ENCODE data around the gene SRPK2. TPM values are rescaled to one million over a fixed set of nuclear protein-coding genes. Genes with fewer than 3 reads are reported as not detected.

The SRPK2 gene
- polyA plus RNA-seq, 1 donor from 2014 or later: 118 TPM

DNA sequence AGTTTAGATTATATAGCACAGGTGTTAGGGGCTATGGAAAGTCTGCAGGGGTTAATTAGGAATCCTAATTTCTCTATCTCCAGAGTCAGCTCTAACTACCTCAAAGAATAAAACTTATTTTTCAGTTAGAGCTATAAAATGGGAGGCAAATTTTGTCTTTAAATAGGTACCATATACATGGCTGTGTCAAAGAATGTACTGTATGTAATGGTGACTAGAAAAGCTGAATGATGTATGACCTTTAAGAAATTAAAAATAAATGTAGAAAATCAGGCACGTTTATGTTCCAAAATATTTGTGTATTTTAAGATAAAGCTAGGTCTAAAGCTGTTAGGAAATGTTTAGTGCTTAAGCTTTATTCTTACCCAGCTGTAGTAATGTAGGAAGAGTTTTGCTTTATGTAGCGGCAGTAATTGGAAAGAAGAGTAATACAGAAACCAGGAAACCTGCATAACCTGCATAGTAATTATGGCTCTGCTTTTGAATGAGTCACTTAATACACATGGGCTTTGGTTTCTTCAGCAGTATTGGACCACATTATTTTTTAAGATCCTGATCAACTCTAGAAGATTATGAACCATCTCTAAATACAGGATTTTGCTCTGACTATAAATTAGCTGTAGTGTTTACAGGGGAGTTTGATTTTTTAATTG lies 289.7 kb downstream of the SRPK2 start:
- H3K9me2 ChIP-seq (ENCODE audit: insufficient read depth, low read length): no peaks in the 10 kb centered on the region
- no peak overlapping the region for H3K27ac ChIP-seq (ENCODE audit: low read length)
- no peaks in the 10 kb centered on the region for H3K9me3 ChIP-seq (ENCODE audit: low read length)
- no peaks in the 10 kb centered on the region for H3F3A ChIP-seq (ENCODE audit: insufficient read depth, low read length, poor library complexity, severe bottlenecking)
- no peaks in the 10 kb centered on the region for H3K79me2 ChIP-seq (replicated peaks; ENCODE audit: insufficient read depth, low read length)
- H2AFZ ChIP-seq (ENCODE audit: low read depth, low read length): no peak overlapping the region
- H3K36me3 ChIP-seq (ENCODE audit: insufficient read depth, low read length): peaks cover 4% of the 10 kb centered on the region
- H4K20me1 ChIP-seq (ENCODE audit: insufficient read depth): peaks cover 4% of the 10 kb centered on the region
- no peak overlapping the region for H3K4me3 ChIP-seq (ENCODE audit: low read length)
- no peak overlapping the region for H3K9ac ChIP-seq (ENCODE audit: low read length)
- no peaks in the 10 kb centered on the region for H3K27me3 ChIP-seq (ENCODE audit: insufficient read depth, low read depth, low read length)
- no peak for TF ChIP-seq TAF1 (IDR thresholded peaks at IDR 0.05; ENCODE audit: low read depth)
- TF ChIP-seq MXI1 (conservative IDR thresholded peaks at IDR 0.05; ENCODE audit: poor library complexity, severe bottlenecking): no peak
- no peak for TF ChIP-seq EZH2 (IDR thresholded peaks at IDR 0.05; ENCODE audit: borderline replicate concordance, insufficient read depth, low read length, poor library complexity, severe bottlenecking)
- no peak for TF ChIP-seq POLR2AphosphoS5 (IDR thresholded peaks at IDR 0.05)
- no peak for TF ChIP-seq EP300 (conservative IDR thresholded peaks at IDR 0.05; ENCODE audit: poor library complexity, severe bottlenecking)
- TF ChIP-seq RAD21 (conservative IDR thresholded peaks at IDR 0.05): no peak
- TF ChIP-seq, protein P1, sequence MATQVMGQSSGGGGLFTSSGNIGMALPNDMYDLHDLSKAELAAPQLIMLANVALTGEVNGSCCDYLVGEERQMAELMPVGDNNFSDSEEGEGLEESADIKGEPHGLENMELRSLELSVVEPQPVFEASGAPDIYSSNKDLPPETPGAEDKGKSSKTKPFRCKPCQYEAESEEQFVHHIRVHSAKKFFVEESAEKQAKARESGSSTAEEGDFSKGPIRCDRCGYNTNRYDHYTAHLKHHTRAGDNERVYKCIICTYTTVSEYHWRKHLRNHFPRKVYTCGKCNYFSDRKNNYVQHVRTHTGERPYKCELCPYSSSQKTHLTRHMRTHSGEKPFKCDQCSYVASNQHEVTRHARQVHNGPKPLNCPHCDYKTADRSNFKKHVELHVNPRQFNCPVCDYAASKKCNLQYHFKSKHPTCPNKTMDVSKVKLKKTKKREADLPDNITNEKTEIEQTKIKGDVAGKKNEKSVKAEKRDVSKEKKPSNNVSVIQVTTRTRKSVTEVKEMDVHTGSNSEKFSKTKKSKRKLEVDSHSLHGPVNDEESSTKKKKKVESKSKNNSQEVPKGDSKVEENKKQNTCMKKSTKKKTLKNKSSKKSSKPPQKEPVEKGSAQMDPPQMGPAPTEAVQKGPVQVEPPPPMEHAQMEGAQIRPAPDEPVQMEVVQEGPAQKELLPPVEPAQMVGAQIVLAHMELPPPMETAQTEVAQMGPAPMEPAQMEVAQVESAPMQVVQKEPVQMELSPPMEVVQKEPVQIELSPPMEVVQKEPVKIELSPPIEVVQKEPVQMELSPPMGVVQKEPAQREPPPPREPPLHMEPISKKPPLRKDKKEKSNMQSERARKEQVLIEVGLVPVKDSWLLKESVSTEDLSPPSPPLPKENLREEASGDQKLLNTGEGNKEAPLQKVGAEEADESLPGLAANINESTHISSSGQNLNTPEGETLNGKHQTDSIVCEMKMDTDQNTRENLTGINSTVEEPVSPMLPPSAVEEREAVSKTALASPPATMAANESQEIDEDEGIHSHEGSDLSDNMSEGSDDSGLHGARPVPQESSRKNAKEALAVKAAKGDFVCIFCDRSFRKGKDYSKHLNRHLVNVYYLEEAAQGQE (IDR thresholded peaks at IDR 0.05; ENCODE audit: borderline replicate concordance): no peak
- TF ChIP-seq SMC3 (conservative IDR thresholded peaks at IDR 0.05; ENCODE audit: poor library complexity): no peak
- TF ChIP-seq, protein P2, sequence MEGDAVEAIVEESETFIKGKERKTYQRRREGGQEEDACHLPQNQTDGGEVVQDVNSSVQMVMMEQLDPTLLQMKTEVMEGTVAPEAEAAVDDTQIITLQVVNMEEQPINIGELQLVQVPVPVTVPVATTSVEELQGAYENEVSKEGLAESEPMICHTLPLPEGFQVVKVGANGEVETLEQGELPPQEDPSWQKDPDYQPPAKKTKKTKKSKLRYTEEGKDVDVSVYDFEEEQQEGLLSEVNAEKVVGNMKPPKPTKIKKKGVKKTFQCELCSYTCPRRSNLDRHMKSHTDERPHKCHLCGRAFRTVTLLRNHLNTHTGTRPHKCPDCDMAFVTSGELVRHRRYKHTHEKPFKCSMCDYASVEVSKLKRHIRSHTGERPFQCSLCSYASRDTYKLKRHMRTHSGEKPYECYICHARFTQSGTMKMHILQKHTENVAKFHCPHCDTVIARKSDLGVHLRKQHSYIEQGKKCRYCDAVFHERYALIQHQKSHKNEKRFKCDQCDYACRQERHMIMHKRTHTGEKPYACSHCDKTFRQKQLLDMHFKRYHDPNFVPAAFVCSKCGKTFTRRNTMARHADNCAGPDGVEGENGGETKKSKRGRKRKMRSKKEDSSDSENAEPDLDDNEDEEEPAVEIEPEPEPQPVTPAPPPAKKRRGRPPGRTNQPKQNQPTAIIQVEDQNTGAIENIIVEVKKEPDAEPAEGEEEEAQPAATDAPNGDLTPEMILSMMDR (IDR thresholded peaks at IDR 0.05; ENCODE audit: poor library complexity, severe bottlenecking): no peak
- no peak overlapping the region for H3K4me2 ChIP-seq (ENCODE audit: low read length)

DNA sequence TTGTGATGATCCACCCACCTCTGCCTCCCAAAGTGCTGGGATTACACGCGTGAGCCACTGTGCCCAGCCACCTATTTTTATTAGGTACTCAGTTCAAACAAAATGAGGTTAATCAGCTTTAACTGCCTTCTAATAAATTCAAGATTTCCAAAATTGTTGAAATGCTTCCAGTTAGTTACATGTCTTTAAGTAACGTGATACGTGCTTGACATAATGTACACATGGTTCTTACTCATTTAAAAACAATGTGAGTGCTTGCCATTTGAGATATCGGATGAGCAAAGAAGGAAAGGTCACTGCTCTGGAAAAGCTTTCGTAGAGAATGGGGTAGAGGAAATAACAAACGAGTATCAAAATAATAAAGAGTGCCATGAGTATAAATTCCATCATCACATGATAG lies 291.1 kb downstream of the SRPK2 start:
- Histone ChIP-seq H2AFZ (ENCODE audit: low read depth, low read length) (no peak overlapping the region), H3K79me2 (replicated peaks; ENCODE audit: insufficient read depth, low read length) (peaks cover 3% of the 10 kb centered on the region), H4K20me1 (ENCODE audit: insufficient read depth) (no peaks in the 10 kb centered on the region), H3K9me2 (ENCODE audit: insufficient read depth, low read length) (no peaks in the 10 kb centered on the region), H3K9ac (ENCODE audit: low read length) (no peak overlapping the region), H3K27me3 (ENCODE audit: insufficient read depth, low read depth, low read length) (no peaks in the 10 kb centered on the region), H3K27ac (ENCODE audit: low read length) (no peak overlapping the region), H3K36me3 (ENCODE audit: insufficient read depth, low read length) (peaks cover 3% of the 10 kb centered on the region), H3K9me3 (ENCODE audit: low read length) (no peaks in the 10 kb centered on the region), H3F3A (ENCODE audit: insufficient read depth, low read length, poor library complexity, severe bottlenecking) (no peaks in the 10 kb centered on the region), H3K4me3 (ENCODE audit: low read length) (no peak overlapping the region), H3K4me2 (ENCODE audit: low read length) (no peak overlapping the region)
- TF ChIP-seq MXI1 (conservative IDR thresholded peaks at IDR 0.05; ENCODE audit: poor library complexity, severe bottlenecking): no peak
- TF ChIP-seq SMC3 (conservative IDR thresholded peaks at IDR 0.05; ENCODE audit: poor library complexity): no peak
- no peak for TF ChIP-seq EZH2 (IDR thresholded peaks at IDR 0.05; ENCODE audit: borderline replicate concordance, insufficient read depth, low read length, poor library complexity, severe bottlenecking)
- TF ChIP-seq, protein P1 (IDR thresholded peaks at IDR 0.05; ENCODE audit: borderline replicate concordance): no peak
- no peak for TF ChIP-seq EP300 (conservative IDR thresholded peaks at IDR 0.05; ENCODE audit: poor library complexity, severe bottlenecking)
- TF ChIP-seq, protein P2 (IDR thresholded peaks at IDR 0.05; ENCODE audit: poor library complexity, severe bottlenecking): no peak
- TF ChIP-seq RAD21 (conservative IDR thresholded peaks at IDR 0.05): no peak
- no peak for TF ChIP-seq TAF1 (IDR thresholded peaks at IDR 0.05; ENCODE audit: low read depth)
- TF ChIP-seq POLR2AphosphoS5 (IDR thresholded peaks at IDR 0.05): no peak

All from neural cell (in vitro differentiated cells).